HG03039 (cell line): Measurements from ENCODE around the gene DCAF4.

ENCODE experiments used
- ATAC-seq: cut with Tn5 transposase; IDR thresholded peaks from one replicate; pipeline ENCODE4 v1.9.1; 2021; ENCODE audit warnings: mild to moderate bottlenecking, moderate library complexity; ENCODE audit not compliant: unreplicated experiment

The DCAF4 gene

GRCh38 chr14:72894623-72895378, 31.5 kb upstream of the DCAF4 start:
- ATAC-seq: no peak

DNA sequence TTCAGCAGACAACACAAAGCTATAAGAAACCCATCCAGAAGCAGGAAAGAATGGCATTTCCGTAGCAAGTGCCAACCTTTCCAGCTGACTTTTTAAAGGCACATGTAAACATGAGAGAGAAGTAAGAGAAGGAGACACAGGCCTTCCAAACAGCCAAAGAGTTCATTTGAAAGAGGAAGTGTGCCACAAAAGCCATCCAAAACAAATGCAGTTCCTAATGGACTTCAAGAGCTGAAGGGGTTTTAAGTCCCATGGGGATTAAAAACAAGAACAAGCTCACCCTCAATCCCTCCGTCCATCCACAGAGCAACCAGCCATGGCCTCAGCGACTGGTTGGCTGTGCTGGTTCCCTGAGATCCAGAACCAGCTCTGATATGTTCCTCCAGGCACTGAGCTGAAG, 27.8 kb upstream of the DCAF4 start:
- ATAC-seq: no peak

GRCh38 chr14:72901361-72901760, 24.9 kb upstream of the DCAF4 start:
- ATAC-seq: no peak

DNA sequence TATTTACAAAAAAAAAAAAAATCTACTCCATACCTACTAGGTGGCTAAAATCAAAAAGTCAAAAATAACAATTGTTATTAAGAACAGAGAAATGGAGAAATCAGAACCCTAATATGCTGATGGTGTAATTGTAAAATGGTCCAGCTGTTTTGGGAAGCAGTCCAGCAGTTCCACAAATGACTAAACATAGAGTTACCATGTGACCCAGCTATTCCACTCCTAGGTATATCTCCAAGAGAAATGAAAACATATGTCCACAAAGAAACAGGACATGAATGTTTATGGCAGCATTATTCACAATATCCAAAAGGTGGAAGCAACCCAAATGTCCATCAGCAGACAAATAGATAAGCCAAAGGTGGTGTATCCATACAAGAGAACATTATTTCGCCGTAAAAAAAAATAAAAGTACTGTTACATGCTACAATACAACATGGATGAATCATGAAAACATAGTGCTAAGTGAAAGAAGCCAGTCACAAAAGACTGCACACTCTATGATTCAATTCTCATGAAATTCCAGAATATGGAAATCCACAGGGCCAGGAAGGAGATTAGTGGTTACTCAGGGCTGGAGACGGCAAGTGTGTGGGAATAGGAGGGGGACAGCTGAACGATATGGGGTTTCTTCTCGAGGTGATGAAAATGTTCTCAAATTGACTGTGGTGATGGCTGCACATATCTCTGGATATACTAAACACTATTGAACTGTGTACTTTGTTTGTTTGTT, 23.3 kb upstream of the DCAF4 start:
- ATAC-seq: no peak

DNA sequence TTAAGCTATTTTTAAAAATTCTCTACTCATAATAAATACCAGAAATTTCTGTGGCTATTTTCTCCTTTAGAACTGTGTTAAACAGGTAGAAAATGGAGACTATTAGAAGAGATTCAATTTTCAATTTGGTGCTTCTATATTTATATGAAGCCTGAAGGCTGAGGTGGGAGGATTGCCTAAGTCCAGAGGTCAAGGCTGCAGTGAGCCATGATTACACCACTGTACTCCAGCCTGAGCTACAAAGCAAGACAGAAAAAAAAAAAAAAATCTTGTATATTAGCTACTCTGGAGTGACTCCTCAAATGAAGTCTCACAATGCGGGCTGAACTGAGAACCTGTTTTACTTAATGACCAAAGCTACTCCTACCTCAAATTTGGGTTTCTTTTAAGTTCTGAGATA, 22.5 kb upstream of the DCAF4 start:
- no peak for ATAC-seq

DNA sequence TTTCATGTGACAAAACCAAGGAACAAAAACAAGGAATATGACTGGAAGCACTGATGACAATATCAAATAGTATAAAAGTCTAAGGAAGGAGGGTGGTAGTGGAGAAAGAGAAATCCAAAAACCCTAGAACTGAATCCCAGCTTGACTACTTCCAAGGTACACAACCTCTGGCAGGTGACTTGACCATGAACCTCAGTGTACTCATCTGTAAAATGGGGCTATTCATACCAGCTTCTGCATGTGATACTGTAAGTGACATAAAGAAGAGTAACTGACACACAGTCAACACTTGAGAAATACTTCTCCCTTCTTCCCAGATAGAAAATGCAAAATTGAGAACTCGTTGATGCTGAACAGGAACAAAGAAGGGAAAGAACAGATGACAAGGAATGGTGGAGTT, 22.0 kb upstream of the DCAF4 start:
- no peak for ATAC-seq

GRCh38 chr14:72904840-72905561, 21.3 kb upstream of the DCAF4 start:
- ATAC-seq: no peak

GRCh38 chr14:72906316-72906715, 19.9 kb upstream of the DCAF4 start:
- ATAC-seq: no peak

DNA sequence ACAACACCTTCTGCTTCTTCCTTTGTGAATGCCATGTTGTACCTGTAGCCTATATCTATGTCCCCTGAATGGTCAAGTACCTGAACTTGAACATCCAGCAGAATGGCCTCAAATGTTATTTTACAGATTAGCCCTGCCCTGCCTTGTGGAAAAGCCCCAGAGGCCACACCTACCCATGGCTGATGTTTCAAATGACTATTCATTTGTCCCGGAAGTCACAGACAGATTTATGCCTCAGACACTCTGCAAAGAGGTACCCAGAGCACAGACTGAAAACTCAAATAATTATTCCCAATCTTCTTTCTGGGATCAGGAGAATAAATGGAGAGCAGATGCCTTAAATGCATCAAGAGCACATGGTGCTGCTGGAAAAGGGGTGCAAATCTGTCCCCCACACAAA, 19.4 kb upstream of the DCAF4 start:
- ATAC-seq: no peak

- no peak for ATAC-seq
Observed at GRCh38 chr14:72907886-72908285, 18.4 kb upstream of the DCAF4 start.

DNA sequence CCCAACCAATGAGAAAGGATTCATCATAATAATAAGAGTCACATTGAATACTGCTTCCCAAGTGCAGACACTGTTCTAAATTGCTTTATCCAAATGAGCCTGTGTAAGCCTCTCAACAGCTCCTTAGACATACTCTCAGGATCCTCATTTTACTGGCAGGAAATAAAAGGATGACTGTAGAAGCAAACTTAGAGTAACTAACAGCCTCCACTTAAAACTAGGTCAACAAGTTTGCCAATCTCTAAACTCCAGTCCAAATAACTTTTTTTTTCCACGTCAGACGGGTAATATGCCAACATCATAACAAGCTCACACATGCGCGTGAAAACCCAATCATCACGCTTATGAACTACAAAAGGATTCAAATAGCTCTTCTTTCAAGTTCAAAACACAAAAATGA, 17.1 kb upstream of the DCAF4 start:
- no peak for ATAC-seq

GRCh38 chr14:72913809-72914208, 12.5 kb upstream of the DCAF4 start:
- no peak for ATAC-seq

DNA sequence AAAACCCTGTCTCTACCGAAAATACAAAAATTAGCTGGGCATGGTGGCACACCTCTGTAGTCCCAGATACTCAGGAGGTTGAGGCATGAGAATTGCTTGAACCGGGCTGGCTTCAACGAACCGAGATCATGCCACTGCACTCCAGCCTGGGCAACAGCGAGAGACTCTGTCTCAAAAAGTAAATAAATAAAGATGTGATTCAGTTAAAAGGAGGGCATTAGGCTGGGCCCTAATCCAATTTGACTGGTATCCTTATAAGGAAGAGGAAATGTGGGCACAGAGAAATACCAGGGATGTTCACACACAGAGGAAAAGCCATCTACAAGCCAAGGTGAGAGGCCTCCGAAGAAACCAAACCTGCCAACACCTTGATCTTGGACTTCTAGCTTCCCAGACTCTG, 10.1 kb upstream of the DCAF4 start:
- ATAC-seq: no peak

GRCh38 chr14:72917094-72917802, 9.0 kb upstream of the DCAF4 start:
- ATAC-seq: no peak

- no peak for ATAC-seq
Observed at GRCh38 chr14:72920008-72920407, 6.3 kb upstream of the DCAF4 start.

DNA sequence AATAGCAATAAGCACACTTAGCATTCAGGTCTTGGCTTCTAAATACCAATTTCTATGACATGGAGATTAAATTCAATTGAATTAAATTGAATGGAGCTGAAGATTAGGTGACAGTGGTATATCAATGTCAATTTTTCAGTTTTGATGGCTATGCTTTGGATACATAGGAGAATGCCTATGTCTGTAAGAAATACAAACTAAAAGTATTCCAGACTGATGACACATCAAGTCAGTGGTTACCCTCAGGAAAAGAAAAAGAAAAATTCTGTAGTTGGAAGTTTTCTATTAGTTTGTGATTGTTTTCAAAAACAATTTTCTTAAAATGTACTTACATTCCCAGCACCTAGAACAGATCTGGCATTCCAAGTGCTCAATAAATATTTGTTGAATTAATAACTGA, 4.9 kb upstream of the DCAF4 start:
- ATAC-seq: no peak

GRCh38 chr14:72924337-72924736, 1.9 kb upstream of the DCAF4 start:
- no peak for ATAC-seq

- ATAC-seq: no peak
Observed at GRCh38 chr14:72925171-72925759, 999 bp upstream of the DCAF4 start.

DNA sequence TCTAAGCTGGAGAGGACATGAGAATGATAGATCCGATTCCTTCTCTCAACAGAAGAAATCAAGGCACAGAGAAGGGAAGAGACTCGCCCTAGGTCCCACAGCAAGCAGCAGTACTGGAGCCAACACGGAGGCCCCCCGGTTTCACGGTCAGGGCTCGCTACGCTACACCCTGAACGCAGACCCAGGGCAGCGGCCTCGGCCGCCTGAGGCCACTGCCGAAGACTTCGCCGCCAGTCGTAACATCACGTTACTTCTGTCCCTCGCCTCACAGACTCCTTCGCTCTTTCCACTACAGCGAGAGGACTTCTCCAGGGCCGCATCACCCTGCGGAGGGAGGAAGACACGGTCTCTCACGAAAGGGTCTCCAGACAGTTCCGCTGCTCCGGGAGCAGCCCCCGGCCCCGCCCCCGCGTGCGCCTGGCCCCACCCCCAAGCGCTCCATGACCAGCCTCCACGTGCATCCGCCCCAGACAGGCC, 411 bp upstream of the DCAF4 start:
- no peak for ATAC-seq

GRCh38 chr14:72928872-72929271, 2.6 kb downstream of the DCAF4 start:
- no peak for ATAC-seq
